Measurements from ENCODE around the gene PABPN1.

PABPN1 gene

DNA sequence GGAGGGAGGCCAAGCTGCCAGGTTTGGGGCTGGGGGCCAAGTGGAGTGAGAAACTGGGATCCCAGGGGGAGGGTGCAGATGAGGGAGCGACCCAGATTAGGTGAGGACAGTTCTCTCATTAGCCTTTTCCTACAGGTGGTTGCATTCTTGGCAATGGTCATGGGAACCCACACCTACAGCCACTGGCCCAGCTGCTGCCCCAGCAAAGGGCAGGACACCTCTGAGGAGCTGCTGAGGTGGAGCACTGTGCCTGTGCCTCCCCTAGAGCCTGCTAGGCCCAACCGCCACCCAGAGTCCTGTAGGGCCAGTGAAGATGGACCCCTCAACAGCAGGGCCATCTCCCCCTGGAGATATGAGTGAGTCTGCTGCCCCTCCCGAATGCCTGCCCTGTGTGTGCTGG, 51.8 kb downstream of the PABPN1 start:
- H3K27ac ChIP-seq: no peak overlapping the region
- no peak for TF ChIP-seq CTCF (conservative IDR thresholded peaks at IDR 0.05)
